ENCODE results near the gene DPCD.

Gene DPCD

DNA sequence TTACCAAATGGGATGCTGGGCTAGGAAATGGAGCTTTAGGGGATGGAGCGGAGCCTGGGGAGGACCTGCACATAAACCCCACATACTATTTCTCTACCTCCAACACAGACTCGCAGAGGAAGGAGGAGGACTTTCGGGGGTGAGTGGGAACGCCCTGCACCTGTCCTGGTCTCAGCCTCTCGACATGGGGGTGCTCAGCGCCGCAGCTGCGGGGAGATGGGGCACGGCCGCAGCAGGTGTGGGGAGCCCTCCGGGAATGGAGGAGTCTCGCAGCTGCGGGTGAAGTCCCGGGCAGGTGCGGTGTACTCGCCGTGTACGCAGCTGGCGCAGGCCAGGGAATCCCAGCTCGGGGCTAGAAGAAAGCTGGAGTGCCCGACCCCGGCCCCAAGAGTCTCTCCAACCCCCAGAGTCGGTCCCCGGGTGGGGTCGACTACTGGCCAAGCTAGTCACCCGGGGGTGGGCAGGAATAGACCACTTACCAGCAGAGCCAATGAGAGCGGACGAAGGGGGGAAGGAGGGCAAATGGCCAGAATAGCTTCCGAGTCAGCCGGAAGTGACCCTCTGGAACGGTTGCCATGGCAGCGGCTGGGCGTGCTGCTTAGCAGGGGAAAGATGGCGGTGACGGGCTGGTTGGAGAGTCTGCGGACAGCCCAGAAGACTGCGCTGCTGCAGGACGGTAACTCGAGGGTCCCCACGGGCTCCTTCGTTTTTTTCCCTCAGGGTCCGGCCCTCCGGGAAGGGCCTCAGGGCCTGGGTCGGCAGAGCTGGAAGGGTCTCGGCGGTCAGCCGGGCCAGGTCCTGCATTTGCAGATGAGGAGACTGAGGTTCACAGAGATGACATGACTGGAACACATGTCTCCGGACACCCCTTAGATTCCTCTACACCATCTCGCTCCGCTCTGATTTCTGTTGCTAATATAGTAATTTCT, at the start of gene DPCD, which contains the start of gene POLL:
TSS of gene DPCD (plus strand) at position 597 of the 929 bp plus-strand sequence. CDS start at position 613, 16 bp downstream.
TSS of gene POLL (minus strand) at position 533 of the 929 bp plus-strand sequence. CDS start 897 bp downstream, outside the sequence.
- peak; percentile 79 to 82 for DNase-seq (ENCODE audit: low read depth in 2 of 2)

DNA sequence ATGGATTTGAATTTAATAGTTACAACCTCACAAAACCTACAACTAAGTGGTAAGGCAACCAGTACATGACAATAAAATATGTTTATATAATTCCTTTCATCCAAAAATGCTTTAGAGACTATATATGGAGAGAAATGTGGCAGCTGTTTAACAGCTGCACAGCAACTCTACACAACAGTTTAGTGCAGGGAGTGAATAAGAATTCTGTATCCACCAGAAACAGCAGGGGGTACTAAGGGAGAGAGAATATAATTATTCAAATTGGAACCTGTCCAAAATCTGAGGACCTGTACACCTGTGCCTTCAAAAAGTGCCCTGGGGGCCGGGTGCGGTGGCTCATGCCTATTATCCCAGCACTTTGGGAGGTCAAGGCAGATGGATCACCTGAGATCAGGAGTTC, 49.7 kb upstream of the DPCD start:
- no peak for DNase-seq (ENCODE audit: low read depth in 2 of 2)

DNA sequence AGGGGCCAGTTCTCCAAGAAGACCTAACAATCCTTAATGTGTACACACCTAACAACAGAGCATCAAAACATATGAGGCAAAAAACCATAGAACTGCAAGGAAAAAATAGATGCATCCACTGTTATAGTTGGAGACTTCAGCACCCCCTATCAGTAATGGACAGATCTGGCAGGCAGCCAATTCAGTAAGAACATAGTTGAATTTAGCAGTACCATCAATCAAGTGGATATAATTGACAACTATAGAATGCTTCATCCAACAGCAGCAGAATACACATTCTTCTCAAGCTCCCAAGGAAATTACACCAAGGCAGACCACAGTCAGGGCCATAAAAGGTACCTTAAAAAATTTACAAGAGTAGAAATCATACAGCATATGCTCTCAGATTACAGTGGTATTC, 42.2 kb upstream of the DPCD start:
- no peak for DNase-seq (ENCODE audit: low read depth in 2 of 2)

DNA sequence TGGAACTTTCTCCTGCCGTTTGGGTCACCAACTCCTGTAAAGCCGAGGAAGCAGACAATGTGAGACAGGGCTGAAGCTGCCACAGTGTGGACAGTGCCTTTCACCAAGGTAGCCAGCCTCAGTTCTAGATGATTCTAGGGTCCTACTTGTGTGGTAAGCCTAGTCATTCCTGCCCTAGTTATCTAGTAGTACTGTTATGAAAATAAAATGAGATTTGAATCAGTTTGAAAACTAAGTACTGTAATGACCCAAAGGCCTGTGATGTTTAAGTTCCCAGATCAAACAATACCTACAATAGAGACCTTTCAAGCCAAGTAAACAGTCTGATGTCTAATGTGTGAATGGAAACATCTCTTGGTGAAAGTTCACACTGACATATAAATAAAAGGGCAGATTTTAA, 37.2 kb upstream of the DPCD start:
- no peak for DNase-seq (ENCODE audit: low read depth in 2 of 2)

DNA sequence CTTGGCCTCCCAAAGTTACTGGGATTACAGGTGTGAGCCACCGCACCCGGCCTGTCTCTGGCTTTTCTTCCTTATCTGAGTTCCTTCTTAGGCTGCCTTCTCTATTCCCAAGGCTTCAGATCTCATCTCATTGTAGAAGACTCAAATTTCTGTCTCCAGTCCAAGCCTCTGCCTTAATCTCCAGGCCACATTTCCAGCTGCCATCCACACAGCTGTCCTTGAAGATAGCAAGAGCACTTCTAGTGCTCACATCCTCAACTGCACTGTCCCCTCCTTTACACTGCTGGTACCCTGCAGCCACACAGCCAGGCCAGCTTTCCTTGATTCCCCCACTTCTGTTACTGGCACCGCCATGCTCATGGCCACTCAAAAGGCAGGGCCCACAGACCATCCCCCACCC, 35.7 kb upstream of the DPCD start:
- DNase-seq (ENCODE audit: low read depth in 2 of 2) = no peak

DNA sequence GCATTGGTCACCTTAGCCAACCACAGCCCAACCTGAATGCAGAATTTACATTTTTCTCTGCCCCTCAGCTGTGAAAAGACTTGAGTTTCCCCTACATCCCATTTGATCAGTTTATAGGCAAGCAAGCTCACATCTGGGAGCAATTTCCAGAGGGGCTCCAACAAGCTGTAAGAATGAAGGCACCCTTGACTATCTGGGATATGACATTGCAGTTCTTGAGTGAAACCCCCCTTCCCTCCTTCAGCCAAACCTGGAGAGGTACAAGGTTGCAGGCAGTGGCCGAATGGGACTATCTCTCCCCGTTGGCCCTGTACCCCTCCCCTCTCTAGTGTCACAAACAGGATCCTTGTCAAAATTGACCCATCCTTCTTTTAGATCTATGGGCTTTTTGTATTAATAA, 30.6 kb upstream of the DPCD start:
- no peak for DNase-seq (ENCODE audit: low read depth in 2 of 2)

DNA sequence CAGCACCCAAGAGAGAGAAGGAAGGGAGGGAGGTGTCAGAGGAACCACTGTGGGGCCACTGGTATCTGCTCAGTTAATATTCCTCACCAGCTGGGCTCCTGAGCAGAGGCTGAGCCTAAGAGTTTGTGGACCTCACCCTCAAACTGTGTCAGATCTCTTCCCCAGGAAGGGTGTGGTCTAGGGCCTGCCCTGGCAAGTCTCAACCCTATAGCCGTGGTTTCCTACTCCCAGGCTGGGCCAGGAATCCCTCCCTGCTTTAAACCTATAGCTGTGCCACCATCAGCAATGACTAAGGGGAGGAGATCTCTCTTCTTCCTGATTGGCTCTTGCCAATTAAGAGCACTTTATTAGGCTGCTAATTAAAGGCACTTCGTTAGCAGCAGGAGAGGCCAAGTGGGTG, 29.9 kb upstream of the DPCD start:
- no peak for DNase-seq (ENCODE audit: low read depth in 2 of 2)

DNA sequence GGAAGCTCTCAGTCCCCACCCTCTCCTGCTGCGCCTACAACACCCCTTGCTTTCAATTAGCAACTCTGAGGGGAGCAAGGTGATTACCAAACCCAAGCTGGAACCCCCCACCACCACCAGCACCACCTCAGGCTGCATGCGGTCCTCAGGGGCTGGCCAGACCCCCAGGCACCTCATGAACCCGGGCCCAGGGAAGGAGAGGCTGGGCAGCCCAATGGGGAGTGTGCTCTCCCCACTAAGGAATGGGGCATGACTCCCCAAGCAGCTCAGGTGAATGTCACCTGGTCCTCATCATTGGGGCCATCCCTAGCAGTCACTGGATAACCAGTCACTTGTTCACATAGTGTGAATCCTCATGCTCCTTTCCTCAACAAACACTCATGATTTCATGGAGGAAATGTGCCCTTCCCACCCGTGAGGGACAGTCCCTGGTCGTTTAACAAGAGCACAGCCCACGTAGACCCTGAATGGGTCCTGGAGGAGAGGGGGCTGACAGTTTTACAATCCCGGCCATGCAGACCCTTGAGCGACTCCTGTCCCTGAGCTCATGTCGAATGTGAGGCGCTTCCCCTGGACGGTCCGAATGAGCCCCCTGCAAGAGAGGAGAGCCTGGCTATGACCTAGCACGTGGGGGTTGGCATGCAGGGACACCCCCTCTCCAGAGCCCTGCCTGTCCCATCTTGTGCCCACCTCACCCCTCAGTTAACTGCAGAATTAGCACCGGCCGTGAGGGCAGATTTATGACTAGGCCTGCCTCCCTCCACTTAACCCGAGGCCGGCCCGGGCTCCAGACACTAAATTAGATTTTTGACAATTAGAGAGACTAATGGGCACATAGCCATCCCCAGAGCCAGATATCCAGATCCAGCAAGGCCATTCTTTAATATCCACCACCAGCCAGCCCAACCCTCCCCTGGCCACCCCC, 29.2 kb upstream of the DPCD start:
- DNase-seq (ENCODE audit: low read depth in 2 of 2) = no peak

DNA sequence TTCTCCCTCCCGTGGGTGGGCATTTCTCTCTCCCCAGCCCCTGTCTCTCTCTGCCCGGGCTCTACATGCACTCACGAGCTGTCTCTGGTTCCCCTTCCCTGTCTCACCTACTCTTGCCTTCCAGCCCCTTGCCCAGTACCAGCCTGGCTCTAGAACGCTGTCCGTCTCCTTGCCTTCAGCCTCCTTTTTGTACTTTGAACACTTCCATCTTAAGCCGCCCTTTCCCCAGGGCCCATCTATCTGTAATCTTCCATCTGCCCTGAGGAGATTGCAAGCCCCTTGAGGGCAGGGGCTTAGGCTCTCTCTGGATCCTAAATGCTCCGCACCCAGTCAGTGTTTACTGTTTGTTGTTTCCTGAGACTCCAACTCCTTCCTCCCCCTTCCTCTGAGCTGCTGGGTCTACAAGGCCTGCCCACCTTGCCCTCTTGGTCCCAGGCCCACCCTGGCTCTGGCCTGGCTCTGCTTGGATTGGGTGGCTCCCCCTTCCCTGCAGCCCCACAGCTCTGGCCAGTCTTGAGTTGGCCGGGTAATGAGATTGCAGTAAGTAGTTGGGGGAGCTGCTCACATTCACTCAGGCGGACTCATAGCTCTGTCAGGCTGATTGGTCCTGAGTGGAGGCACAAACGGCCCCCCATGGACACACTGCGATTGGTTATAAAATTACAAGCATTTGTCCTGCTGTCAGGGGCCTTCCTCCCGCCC, 28.4 kb upstream of the DPCD start:
- no peak for DNase-seq (ENCODE audit: low read depth in 2 of 2)

DNA sequence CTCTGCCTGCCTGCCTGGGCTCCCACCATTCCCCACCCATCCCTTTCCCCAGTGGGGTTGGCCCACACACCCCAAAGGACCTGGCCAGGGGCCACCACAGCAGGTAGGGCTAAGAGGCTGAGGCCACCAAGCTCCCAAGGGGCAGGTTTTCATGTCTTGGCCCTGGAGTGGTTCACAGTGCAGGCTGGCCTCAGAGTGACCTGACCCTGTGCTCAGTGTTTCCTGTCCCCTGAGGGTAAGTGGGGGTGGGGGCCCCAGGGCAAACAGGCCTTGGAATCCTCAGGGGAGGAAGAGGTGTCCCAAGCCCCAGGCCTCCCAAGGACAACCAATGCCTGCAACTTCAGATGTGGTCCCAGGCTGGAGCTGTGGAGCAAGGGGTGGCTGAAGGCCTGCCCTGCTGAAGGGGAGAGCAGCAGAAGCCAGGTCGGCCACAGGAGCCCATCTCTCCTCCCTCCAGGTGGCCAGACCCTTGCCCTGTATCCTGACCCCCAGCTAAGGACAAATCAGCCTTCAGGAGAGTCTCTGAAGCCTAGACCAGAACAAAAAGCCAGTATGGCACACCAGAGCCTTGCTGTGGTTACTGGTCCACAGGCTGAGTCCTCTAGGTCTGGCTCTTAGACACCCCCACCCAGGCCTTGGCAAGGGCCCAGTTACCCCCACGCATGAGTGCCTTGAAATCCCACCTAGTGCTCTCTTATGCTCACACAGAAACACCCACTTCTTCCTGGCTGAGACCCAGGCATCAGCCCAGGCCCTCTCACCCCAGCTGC, 27.6 kb upstream of the DPCD start:
- no peak for DNase-seq (ENCODE audit: low read depth in 2 of 2)

DNA sequence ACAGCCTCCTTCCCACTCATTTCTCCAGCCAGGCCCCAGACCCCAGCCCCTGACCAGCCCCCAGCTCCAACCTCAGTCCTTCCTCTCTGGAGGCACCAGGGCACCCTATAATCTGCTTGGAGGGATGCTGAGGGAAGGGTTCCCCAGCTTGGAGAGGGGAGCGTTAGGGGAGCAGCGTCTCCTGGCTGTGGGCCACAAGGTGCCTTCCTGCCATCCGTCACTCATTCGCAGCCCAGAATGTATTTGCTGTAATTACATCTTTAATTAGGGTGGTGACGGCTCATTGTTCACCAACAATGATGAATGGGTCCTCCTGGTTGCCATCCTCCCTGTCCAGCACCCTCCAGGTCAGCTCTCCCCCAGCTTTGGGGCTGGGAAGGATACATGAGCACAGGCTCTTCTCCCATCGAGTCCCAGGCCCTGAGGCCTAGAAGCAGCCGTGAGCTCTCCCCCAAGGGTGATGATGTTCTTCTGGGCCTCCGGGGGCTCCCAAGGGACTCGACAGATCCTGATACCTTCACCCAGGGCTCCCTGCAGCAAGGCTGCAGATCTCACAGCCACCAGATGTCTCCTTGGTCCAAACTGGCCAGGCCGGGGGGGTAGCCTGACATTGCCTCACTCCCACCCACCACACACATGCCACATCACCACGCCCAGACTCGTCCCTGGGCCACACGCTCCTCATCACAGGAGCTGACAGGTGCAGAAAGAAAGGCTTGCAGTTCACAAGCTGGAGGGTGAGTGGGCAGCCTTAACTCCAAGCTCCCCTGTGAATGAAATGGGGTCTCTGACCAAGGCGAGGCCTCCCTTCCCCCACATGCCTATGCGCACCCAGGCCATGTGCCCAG, 26.8 kb upstream of the DPCD start:
- no peak for DNase-seq (ENCODE audit: low read depth in 2 of 2)

DNA sequence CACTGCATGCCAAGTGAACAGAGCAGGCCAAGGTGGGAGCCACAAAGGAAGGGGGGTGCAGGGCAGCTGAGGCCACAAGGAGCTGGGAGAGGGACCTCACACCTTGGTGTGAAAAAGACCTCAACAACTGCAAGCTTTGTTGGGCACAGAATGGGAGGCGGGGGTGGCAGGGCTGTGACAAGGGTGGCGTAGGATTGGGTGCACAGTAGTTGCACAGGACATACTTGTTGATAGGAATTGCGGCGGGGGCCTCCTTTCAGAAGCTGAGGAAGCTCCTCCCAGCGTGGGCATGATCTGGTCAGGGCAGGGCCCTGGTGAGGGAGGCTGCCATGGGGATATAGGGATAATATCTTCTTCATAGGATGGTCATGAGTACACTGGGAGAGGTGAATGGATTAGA, 25.9 kb upstream of the DPCD start:
- DNase-seq (ENCODE audit: low read depth in 2 of 2) = no peak

DNA sequence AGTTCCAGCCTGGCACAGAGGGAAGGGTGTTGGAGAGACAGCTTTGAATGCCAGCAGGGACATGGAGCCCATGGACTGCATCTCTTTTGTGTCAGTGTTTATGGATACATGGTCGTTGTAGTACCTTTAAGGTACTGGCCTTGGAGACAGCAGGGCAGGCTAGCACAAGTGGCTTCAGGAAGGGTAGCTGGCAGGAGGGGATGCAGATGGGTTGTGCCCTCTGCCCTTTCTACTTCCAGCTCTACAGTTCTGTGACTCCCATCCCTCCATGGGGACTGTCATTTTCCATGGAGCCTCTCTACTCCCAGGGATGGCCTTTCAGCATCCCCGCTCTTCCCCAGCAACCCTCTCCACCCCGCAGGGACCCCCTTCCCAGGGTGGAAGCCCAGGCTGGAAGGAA, 25.1 kb upstream of the DPCD start:
- DNase-seq (ENCODE audit: low read depth in 2 of 2) = no peak

DNA sequence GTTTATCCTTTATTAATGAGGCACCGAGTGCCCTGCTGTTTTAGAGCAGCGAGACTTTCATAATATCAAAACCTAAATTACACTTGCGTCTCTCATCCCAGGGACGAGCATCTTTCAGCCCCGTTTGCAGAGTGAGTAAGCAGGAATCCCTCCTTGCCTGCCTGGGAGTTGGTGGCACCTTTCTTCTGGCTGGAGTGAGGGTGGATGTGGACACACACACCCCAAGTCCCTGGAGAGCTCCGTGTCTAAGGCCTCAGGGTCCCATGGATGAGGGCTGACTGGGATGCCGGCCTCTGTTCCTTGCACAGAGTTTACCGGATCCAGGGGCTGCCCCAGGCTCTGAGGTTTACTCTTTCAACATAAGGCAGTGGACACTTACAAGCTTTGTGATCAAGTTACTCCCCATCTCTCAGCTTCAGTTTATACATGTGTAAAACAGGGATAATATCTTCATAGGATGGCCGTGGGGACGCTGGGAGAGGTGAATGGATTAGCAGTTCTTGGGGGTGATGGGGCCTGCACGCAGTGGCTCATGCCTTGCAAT, 24.6 kb upstream of the DPCD start:
- DNase-seq (ENCODE audit: low read depth in 2 of 2) = no peak

DNA sequence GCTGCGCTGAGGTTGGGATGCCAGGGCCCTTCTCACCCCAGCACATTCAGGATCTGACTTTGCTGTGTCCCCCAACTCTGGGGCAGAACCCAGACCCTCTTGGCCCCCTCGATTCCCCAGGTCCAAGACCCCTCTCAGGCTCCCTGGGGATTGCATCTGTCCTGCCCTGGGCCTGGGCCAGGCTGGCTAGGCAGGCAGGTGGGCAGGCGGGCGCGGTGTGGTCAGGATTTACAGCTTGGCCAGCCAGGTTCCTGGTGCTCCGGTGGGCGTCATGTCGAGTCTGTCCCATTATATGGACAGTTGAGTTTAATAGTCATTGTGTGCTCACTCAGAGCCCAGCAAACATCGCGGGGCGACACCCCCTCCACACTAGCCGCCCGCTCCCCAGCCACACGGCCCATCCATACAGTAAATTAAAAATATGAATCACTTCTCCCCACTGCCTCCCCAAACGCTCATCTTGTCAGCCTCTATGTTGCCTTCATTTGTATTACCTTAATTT, 23.6 kb upstream of the DPCD start:
- no peak for DNase-seq (ENCODE audit: low read depth in 2 of 2)

DNA sequence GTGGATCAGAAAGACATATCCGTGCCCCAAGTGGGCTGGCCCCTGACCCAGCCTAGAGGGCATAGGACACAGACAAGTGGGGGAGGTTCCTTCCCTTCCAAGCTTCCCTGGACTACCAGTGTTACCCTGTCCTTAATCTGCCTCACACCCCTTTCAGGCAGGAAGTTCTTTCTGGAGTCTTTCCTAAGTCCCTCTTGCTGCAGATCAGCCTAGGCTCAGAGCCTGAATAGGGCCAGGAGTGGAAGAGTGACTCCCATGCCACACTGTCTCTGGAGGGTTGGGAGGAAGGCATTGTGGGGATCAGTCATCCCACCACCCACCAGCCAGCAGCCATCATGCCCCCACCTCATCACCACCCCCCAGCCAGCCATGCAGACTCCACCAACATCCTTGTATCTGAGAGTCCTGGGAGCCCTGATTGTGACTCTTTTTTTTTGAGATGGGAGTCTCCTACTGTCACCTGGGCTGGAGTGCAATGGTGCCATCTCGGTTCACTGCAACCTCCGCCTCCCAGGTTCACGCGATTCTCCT, 22.7 kb upstream of the DPCD start:
- DNase-seq (ENCODE audit: low read depth in 2 of 2) = no peak

DNA sequence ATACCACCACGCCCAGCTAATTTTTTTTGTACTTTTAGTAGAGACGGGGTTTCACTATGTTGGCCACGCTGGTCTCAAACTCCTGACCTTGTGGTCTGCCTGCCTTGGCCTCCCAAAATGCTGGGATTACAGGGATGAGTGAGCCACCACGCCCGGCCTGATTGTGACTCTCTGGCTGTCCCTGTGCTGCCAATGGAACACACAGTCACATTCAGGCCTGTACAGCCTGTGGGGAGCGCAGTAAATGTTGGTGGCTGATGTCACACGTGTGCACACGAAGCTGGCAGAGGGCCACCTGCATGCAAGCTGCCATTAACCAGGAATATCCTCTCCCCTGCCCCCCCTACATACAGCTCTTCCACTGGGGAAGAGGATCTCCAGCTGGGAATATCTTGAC, 22.2 kb upstream of the DPCD start:
- no peak for DNase-seq (ENCODE audit: low read depth in 2 of 2)

DNA sequence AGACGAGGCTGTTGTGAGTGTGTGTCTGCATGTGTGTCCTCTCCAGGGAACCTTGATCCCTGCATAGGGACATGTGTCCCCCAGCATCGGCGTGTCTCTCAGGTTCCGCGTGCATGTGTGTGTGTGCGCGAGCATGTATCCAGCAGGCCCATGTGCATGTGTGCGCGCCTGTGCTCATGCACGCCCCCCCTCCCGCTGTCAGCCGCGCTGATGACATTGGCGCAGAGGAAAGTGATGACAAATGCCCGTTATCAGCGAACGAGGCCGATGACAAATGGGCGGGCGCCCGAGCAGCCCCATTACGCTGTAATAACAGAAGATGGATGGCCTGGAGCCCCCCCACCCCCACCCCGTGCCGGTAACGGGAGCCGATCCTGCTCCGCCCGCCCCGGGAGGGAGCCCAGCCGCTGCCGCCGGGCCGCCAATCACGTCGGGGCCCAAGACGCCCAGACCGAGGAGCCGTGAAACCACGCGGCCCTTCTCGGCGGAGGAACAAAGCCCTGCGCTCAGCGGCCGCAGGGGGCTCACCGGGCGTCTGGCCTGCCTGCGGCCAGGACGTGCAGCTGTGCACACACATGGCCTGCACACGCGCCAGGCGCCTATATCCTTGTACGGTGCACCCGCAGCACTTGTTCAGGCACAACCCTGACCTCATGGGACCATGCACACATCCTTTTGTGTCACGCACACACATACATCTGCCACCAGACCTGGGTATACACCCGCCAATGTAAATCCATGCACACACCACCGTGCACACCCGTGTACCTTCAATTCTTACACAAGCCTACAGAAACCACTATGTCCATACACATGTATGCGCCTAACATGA, 21.6 kb upstream of the DPCD start:
- DNase-seq (ENCODE audit: low read depth in 2 of 2) = no peak

Measured in fibroblast of skin of left biceps (primary cell).